H1 (cell line): Measurements from ENCODE around the gene KDF1. TPM values are rescaled to one million over a fixed set of nuclear protein-coding genes. Genes with fewer than 3 reads are reported as not detected.

Source experiments
- CTCF ChIA-PET: fragments of 300-600 bp; sonication (Branson Sonifier 250); formaldehyde crosslinking; loops from one replicate; lab custom pipeline; 2021; ENCODE audit not compliant: partially characterized antibody; lab: Charles Lee
- POLR2A ChIA-PET: fragments of 300-600 bp; sonication (Branson Sonifier 250); formaldehyde crosslinking; loops from one replicate; lab custom pipeline; 2021; ENCODE audit warnings: inconsistent platforms; ENCODE audit not compliant: partially characterized antibody; lab: Charles Lee
- DNase-seq, 2 experiments: peaks; one replicate each; pipeline versions ENCODE4 v3.0.0 to v3.0.0-alpha.2; 2010 to 2022; ENCODE audit warnings: low spot score in 2 of 2, low read depth in 1 of 2, mixed read lengths in 1 of 2
- FAIRE-seq: peaks from 2 replicates; lab custom pipeline; 2011; peaks lifted over from hg19 to GRCh38; lab: Jason Lieb, UNC
- H2AFZ ChIP-seq: 2 replicates; pipeline ENCODE4 v1.8.1; 2012; ENCODE audit warnings: low read length, inconsistent platforms
- H2AK5ac ChIP-seq: 2 replicates; pipeline ENCODE4 v1.6.1; 2013; ENCODE audit warnings: low read depth, low read length
- H2BK120ac ChIP-seq: replicated peaks from 2 replicates; pipeline ENCODE3; 2013; ENCODE audit warnings: low read depth, low read length, inconsistent platforms
- H2BK12ac ChIP-seq: 2 replicates; pipeline ENCODE4 v1.6.1; 2013; ENCODE audit warnings: low read depth, low read length
- H2BK15ac ChIP-seq: 2 replicates; pipeline ENCODE4 v1.6.1; 2013; ENCODE audit warnings: low read length
- H2BK20ac ChIP-seq: 2 replicates; pipeline ENCODE4 v1.6.1; 2013; ENCODE audit warnings: low read length
- H2BK5ac ChIP-seq: 2 replicates; pipeline ENCODE4 v1.6.1; 2013; ENCODE audit warnings: low read depth, low read length
- H3K14ac ChIP-seq: 2 replicates; pipeline ENCODE4 v1.6.1; 2013; ENCODE audit warnings: inconsistent platforms; ENCODE audit not compliant: insufficient read length
- H3K18ac ChIP-seq: 2 replicates; pipeline ENCODE4 v1.6.1; 2013; ENCODE audit warnings: low read length; ENCODE audit errors: extremely low read depth
- H3K23ac ChIP-seq: 2 replicates; pipeline ENCODE4 v1.6.1; 2013; ENCODE audit warnings: inconsistent platforms; ENCODE audit not compliant: insufficient read length
- H3K23me2 ChIP-seq: 2 replicates; pipeline ENCODE4 v1.6.1; 2013; ENCODE audit warnings: low read depth, low read length
- H3K27ac ChIP-seq: 2 replicates; pipeline ENCODE4 v1.6.1; 2011; ENCODE audit warnings: low read depth, low read length, inconsistent platforms
- H3K27me3 ChIP-seq, 4 experiments: replicated peaks in 1 of 4; 1 replicate in 1 of 4; 2 replicates in 3 of 4; pipeline versions ENCODE4 v1.6.1 to v1.8.1; 2011 to 2013; ENCODE audit warnings: low read length in 3 of 4, mild to moderate bottlenecking in 3 of 4, inconsistent platforms in 2 of 4, mixed read lengths in 2 of 4, moderate library complexity in 1 of 4; ENCODE audit not compliant: control insufficient read depth in 3 of 4, insufficient read depth in 3 of 4; ENCODE audit errors: extremely low read depth in 1 of 4
- H3K36me3 ChIP-seq, 4 experiments: 2 replicates each; pipeline versions ENCODE4 v1.6.1 to v1.8.1; 2011 to 2013; ENCODE audit warnings: mild to moderate bottlenecking in 4 of 4, low read length in 3 of 4, moderate library complexity in 2 of 4, control low read depth in 1 of 4, inconsistent platforms in 1 of 4; ENCODE audit not compliant: insufficient read depth in 4 of 4, control insufficient read depth in 2 of 4
- H3K4ac ChIP-seq: replicated peaks from 2 replicates; pipeline ENCODE3; 2013; ENCODE audit warnings: low read length, low read depth, mixed read lengths, inconsistent platforms; ENCODE audit not compliant: insufficient read length
- H3K4me1 ChIP-seq, 4 experiments: replicated peaks in 1 of 4; 1 replicate in 1 of 4; 2 replicates in 3 of 4; pipeline versions ENCODE4 v1.6.1 to v1.8.1; 2011 to 2013; ENCODE audit warnings: low read length in 3 of 4, inconsistent platforms in 2 of 4, mixed read lengths in 1 of 4; ENCODE audit not compliant: insufficient read depth in 4 of 4, control insufficient read depth in 3 of 4
- H3K4me2 ChIP-seq, 2 experiments: 2 replicates each; pipeline versions ENCODE4 v1.6.1 to v1.8.1; 2011 to 2013; ENCODE audit warnings: low read depth in 2 of 2, low read length in 2 of 2, control low read depth in 1 of 2, inconsistent platforms in 1 of 2, mild to moderate bottlenecking in 1 of 2; ENCODE audit not compliant: insufficient read depth in 1 of 2
- H3K4me3 ChIP-seq, 4 experiments: fragments of 200-600, 300-600 bp in 1 of 4; sonication (generic), shearing (Covaris generic), sonication (Bioruptor Twin) in 1 of 4; 2 replicates each; pipeline versions ENCODE4 v1.5.1 to v1.8.1; 2011 to 2016; ENCODE audit warnings: low read length in 4 of 4, low read depth in 3 of 4, control low read depth in 2 of 4, inconsistent platforms in 2 of 4, mild to moderate bottlenecking in 2 of 4, mixed read lengths in 1 of 4, moderate library complexity in 1 of 4; ENCODE audit not compliant: insufficient read depth in 2 of 4; ENCODE audit errors: extremely low read depth in 1 of 4
- H3K56ac ChIP-seq: replicated peaks from 2 replicates; pipeline ENCODE3; 2013; ENCODE audit warnings: low read depth, mild to moderate bottlenecking, mixed read lengths, low read length, inconsistent platforms; ENCODE audit not compliant: insufficient read length
- H3K79me1 ChIP-seq: 2 replicates; pipeline ENCODE4 v1.6.1; 2013; ENCODE audit warnings: low read depth, low read length, control low read depth
- H3K79me2 ChIP-seq, 2 experiments: 2 replicates each; pipeline versions ENCODE4 v1.6.1 to v1.8.1; 2012 to 2013; ENCODE audit warnings: low read length in 2 of 2, mild to moderate bottlenecking in 2 of 2, inconsistent platforms in 1 of 2; ENCODE audit not compliant: insufficient read depth in 2 of 2, control insufficient read depth in 1 of 2
- H3K9ac ChIP-seq, 4 experiments: replicated peaks in 1 of 4; 1 replicate in 1 of 4; 2 replicates in 3 of 4; pipeline versions ENCODE4 v1.6.1 to v1.8.1; 2011 to 2013; ENCODE audit warnings: low read depth in 3 of 4, low read length in 3 of 4, control low read depth in 2 of 4, mild to moderate bottlenecking in 2 of 4, moderate library complexity in 2 of 4, inconsistent platforms in 1 of 4; ENCODE audit errors: extremely low read depth in 1 of 4
- H3K9me3 ChIP-seq, 2 experiments: 2 replicates each; pipeline versions ENCODE4 v1.6.1 to v1.8.1; 2012 to 2013; ENCODE audit warnings: mild to moderate bottlenecking in 2 of 2, moderate library complexity in 2 of 2, control low read depth in 1 of 2, inconsistent platforms in 1 of 2, low read depth in 1 of 2, low read length in 1 of 2, mixed read lengths in 1 of 2; ENCODE audit not compliant: insufficient read depth in 2 of 2
- H4K20me1 ChIP-seq, 2 experiments: replicated peaks in 1 of 2; 2 replicates each; pipeline versions ENCODE3 to v1.8.1; 2011 to 2013; ENCODE audit warnings: inconsistent platforms in 2 of 2, low read length in 2 of 2, mild to moderate bottlenecking in 1 of 2; ENCODE audit not compliant: insufficient read depth in 2 of 2, control insufficient read depth in 1 of 2
- H4K5ac ChIP-seq: 2 replicates; pipeline ENCODE4 v1.6.1; 2013; ENCODE audit warnings: low read length, low read depth, mixed read lengths, inconsistent platforms; ENCODE audit not compliant: insufficient read length
- H4K8ac ChIP-seq: 2 replicates; pipeline ENCODE4 v1.8.0; 2013; ENCODE audit warnings: mild to moderate bottlenecking, moderate library complexity, low read length, inconsistent platforms; ENCODE audit not compliant: insufficient read depth; ENCODE audit errors: extremely low read depth
- H4K91ac ChIP-seq: replicated peaks from 2 replicates; pipeline ENCODE3; 2013; ENCODE audit warnings: low read length, mixed read lengths, inconsistent platforms; ENCODE audit not compliant: insufficient read length
- HDAC6 ChIP-seq: IDR thresholded peaks from one replicate; pipeline ENCODE4 v1.7.1; 2012; ENCODE audit warnings: low read depth, mild to moderate bottlenecking, inconsistent platforms, low read length, moderate library complexity
- RFX5 ChIP-seq: IDR thresholded peaks from 2 replicates; pipeline ENCODE4 v1.6.1; 2011; ENCODE audit warnings: low read depth, low read length, improper control_type of control experiment, borderline replicate concordance
- SIRT6 ChIP-seq: IDR thresholded peaks from one replicate; pipeline ENCODE4 v1.7.1; 2012; ENCODE audit warnings: low read length, inconsistent platforms
- WGBS, 2 experiments: shearing (Covaris generic) in 1 of 2; methylation state at CpG; one replicate each; pipeline versions ENCODE4 v1.1.6 to v1.1.7; 2013 to 2015; ENCODE audit warnings: low lambda C conversion rate in 2 of 2, mixed read lengths in 2 of 2, inconsistent platforms in 1 of 2, low coverage in 1 of 2, missing lambda C conversion rate in 1 of 2; ENCODE audit not compliant: insufficient replicate concordance in 2 of 2, insufficient coverage in 1 of 2, insufficient read length in 1 of 2; ENCODE audit errors: extremely low coverage in 1 of 2, missing lambda C conversion rate in 1 of 2; 5-methylcytosine and 5-hydroxymethylcytosine counted together
- polyA plus RNA-seq, 7 experiments: library from polyadenylated mRNA; depleted of rRNA in 3 of 7; stranded (reverse) in 5 of 7; unstranded in 2 of 7; fragments of >200 nt in 5 of 7; fragments of 200-250 nt in 2 of 7; gene quantifications; 1 replicate in 5 of 7; 2 replicates in 1 of 7; 4 replicates in 1 of 7; pipeline versions ENCODE4 v1.2.1 to v1.2.3, GENCODE V29; 2011 to 2013; ENCODE audit warnings: missing spikeins in 2 of 7, mixed read lengths in 2 of 7
- total RNA-seq: library from RNA; stranded (reverse); fragmentation: NEBNext Ultra II Directional; extraction: Animal tissue kit (Norgen Biotek cat#: 25700); gene quantifications from 2 replicates; pipeline ENCODE4 v1.2.1, GENCODE V29; 2021

Gene KDF1
- total and polyA plus RNA-seq, 2 of the 8 experiments (the other 6 are each of a cell fraction or from before 2014, with no cell fraction given), result 16.9 to 37.5 TPM

DNA sequence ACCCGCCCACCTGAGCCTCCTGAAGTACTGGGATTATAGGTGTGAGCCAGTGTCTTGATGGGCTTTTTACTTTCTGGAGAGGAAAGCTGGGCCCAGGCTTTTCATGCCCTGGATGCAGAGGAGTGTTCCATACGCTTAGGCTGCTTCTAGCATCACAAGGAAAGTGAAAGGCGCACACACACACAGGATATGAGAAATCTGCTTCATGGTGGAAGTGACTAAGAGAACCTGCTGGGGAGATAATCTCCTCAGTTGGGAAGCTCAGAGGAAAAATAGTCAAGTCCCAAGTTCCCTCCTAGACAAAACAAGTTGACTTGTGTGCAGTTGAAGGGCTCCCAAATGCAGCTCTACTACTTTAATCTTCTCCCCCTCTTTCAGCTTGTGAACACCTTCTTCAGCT, 36.6 kb downstream of the KDF1 start:
- CTCF ChIA-PET, result interaction anchor here (0.6 to 1.2 kb wide), 4 partner anchors 11 to 430 kb away, joined by 3 to 4 read pairs (median 3); no protein-coding TSS in a partner anchor
- H3K27ac ChIP-seq, result no peak overlapping the region
- no peak overlapping the region for H2BK5ac ChIP-seq
- no peak for TF ChIP-seq RFX5
- TF ChIP-seq SIRT6, result no peak
- TF ChIP-seq HDAC6, result no peak

More for the DNA sequence above, 36.6 kb downstream of the KDF1 start:
- Histone ChIP-seq H2BK120ac (no peak overlapping the region), H3K4ac (no peak overlapping the region), H3K36me3 (peaks cover 15 to 47% (median 33%) of the 10 kb centered on the region in 4 experiments), H3K4me2 (no peak overlapping the region; a peak in 1 of 4 replicates), H4K8ac (no peak overlapping the region), H3K9ac (no peak overlapping the region), H2AK5ac (no peak overlapping the region), H3K9me3 (no peaks in the 10 kb centered on the region), H2BK15ac (no peak overlapping the region), H4K20me1 (peaks cover 0 to 13% of the 10 kb centered on the region in 2 experiments), H3K14ac (no peak overlapping the region), H3K23me2 (peaks cover 9% of the 10 kb centered on the region), H2AFZ (no peak overlapping the region), H4K91ac (no peak overlapping the region), H3K79me1 (peaks cover 11% of the 10 kb centered on the region), H2BK20ac (no peak overlapping the region), H3K27me3 (no peaks in the 10 kb centered on the region), H3K79me2 (peaks cover 14 to 46% of the 10 kb centered on the region in 2 experiments), H3K4me1 (peaks cover 0 to 6% (median 4%) of the 10 kb centered on the region in 4 experiments; a peak in 3 of 7 replicates), H3K56ac (no peak overlapping the region), H3K4me3 (no peak overlapping the region), H4K5ac (no peak overlapping the region), H3K23ac (no peak overlapping the region), H2BK12ac (no peak overlapping the region), H3K18ac (no peak overlapping the region)
- FAIRE-seq (no peak), DNase-seq (no peak)
- WGBS, 2 experiments, result 88% methylated on average over 3 of the region's 3 CpGs; no CpG with 5 or more reads in 1 of the 2 experiments
- POLR2A ChIA-PET, result interaction anchor here (0.5 to 1.5 kb wide), 3 partner anchors 33 to 275 kb away, joined by 3 to 4 read pairs (median 4); partner anchors contain the start of gene GPN2
